Prostate gland (tissue), 2 donors: ENCODE measurements around the gene PPM1L.

Experiments
- POLR2A ChIP-seq: fragments of 450-650 bp; IDR thresholded peaks from one replicate; pipeline ENCODE4 v1.6.1; 2016; ENCODE audit warnings: antibody characterized with exemption, mild to moderate bottlenecking
- TF ChIP-seq, protein P1 (sequence below), 4 experiments: fragments of 200-600 bp in 2 of 4; fragments of 450-650 bp in 2 of 4; sonication (generic) in 2 of 4; IDR thresholded peaks; 1 replicate in 3 of 4; 2 replicates in 1 of 4; pipeline ENCODE4 v1.5.1; 2016 to 2019; ENCODE audit warnings: antibody characterized with exemption in 4 of 4, mild to moderate bottlenecking in 2 of 4, moderate library complexity in 2 of 4

DNA sequence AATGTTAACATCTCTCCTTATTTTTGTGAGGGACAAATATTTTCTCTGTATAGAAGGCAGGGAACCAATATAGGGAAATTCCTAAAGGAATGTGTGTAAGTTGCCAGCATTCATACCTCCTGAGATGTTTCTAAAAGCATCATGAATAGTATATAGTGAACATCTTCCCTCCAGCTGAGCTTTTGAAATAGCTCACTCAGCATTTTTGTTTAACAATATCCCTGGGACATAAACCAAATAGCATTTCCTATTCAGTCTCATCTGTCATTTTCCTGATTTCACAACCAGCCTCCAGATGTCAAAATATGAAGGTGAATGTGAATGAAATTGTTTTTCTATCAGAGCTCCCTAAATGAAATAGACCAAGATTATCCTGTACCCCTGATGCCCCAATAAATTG is 137.2 kb downstream of the PPM1L start:
- TF ChIP-seq, protein P1, sequence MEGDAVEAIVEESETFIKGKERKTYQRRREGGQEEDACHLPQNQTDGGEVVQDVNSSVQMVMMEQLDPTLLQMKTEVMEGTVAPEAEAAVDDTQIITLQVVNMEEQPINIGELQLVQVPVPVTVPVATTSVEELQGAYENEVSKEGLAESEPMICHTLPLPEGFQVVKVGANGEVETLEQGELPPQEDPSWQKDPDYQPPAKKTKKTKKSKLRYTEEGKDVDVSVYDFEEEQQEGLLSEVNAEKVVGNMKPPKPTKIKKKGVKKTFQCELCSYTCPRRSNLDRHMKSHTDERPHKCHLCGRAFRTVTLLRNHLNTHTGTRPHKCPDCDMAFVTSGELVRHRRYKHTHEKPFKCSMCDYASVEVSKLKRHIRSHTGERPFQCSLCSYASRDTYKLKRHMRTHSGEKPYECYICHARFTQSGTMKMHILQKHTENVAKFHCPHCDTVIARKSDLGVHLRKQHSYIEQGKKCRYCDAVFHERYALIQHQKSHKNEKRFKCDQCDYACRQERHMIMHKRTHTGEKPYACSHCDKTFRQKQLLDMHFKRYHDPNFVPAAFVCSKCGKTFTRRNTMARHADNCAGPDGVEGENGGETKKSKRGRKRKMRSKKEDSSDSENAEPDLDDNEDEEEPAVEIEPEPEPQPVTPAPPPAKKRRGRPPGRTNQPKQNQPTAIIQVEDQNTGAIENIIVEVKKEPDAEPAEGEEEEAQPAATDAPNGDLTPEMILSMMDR (IDR thresholded peaks at IDR 0.05) = no peak
- TF ChIP-seq POLR2A = no peak
